Sigmoid colon (tissue), 4 donors: ENCODE measurements around the gene WFIKKN1.

Source experiments
- EP300 ChIP-seq, 4 donors: sonication (generic); formaldehyde crosslinking; IDR thresholded peaks; one replicate each; pipeline ENCODE4 v1.6.1; 2017; ENCODE audit warnings: antibody characterized with exemption in 4 of 4
- POLR2A ChIP-seq, 2 donors: fragments of 450-650 bp; IDR thresholded peaks; one replicate each; pipeline ENCODE4 v1.6.1; 2016; ENCODE audit warnings: antibody characterized with exemption in 2 of 2, mild to moderate bottlenecking in 2 of 2, moderate library complexity in 2 of 2
- POLR2AphosphoS5 ChIP-seq, 4 donors: sonication (generic); formaldehyde crosslinking; IDR thresholded peaks; one replicate each; pipeline ENCODE4 v1.6.1; 2017; ENCODE audit warnings: antibody characterized with exemption in 4 of 4
- TF ChIP-seq, protein P1 (sequence below), 4 experiments: fragments of 450-650 bp in 3 of 4; fragments of 200-600 bp in 1 of 4; IDR thresholded peaks; one replicate each; pipeline ENCODE4 v1.5.1; 2016 to 2019; ENCODE audit warnings: antibody characterized with exemption in 4 of 4, mild to moderate bottlenecking in 3 of 4, moderate library complexity in 2 of 4

DNA sequence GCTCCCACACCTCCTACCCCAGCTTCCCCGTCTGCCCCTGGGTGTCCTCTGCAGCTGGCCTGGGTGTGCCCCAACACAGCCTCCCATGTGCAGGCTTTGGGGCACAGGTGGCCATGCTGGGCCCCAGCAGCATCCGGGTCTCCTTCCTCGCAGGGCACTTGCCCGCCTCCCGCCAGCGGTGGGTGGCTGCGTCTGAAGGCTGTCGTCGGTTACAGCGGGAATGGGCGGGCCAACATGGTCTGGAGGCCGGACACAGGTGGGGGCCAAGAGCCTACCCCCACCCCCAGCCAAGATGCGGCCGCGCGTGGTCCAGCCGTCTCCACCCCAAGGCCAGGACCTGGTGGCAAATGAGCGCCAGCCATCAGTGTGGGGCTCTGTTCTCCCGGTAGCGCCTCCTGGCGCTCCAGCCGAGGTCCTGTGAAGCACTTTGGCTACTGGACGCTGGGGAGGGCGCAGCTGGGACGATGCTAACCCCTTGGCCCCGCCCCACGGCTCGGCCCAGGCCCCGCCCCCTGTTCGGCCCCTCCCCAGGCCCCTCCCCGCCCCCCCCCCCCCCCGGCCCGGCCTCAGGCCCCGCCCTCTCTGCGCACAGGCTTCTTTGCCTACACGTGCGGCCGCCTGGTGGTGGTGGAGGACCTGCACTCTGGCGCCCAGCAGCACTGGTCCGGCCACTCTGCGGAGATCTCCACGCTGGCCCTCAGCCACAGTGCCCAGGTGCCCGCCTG, 29.8 kb downstream of the WFIKKN1 start:
- TF ChIP-seq, protein P1, sequence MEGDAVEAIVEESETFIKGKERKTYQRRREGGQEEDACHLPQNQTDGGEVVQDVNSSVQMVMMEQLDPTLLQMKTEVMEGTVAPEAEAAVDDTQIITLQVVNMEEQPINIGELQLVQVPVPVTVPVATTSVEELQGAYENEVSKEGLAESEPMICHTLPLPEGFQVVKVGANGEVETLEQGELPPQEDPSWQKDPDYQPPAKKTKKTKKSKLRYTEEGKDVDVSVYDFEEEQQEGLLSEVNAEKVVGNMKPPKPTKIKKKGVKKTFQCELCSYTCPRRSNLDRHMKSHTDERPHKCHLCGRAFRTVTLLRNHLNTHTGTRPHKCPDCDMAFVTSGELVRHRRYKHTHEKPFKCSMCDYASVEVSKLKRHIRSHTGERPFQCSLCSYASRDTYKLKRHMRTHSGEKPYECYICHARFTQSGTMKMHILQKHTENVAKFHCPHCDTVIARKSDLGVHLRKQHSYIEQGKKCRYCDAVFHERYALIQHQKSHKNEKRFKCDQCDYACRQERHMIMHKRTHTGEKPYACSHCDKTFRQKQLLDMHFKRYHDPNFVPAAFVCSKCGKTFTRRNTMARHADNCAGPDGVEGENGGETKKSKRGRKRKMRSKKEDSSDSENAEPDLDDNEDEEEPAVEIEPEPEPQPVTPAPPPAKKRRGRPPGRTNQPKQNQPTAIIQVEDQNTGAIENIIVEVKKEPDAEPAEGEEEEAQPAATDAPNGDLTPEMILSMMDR (IDR thresholded peaks at IDR 0.05) = peak; percentile 47 to 74 (median 63)
- TF ChIP-seq POLR2A (IDR thresholded peaks at IDR 0.05) (no peak), POLR2AphosphoS5 (IDR thresholded peaks at IDR 0.05) (peak; percentile 38 to 73 (median 42)), EP300 (IDR thresholded peaks at IDR 0.05) (no peak)
